A549 (cell line): ENCODE measurements around the gene CDH18. TPM values are rescaled to one million over a fixed set of nuclear protein-coding genes. Genes with fewer than 3 reads are reported as not detected.

Experiments
- ATAC-seq, 2 experiments: fragments of 200-7000 bp in 1 of 2; fragments of >200 bp in 1 of 2; cut with Nextera tagmentation in 1 of 2; cut with Tn5 transposase in 1 of 2; 3 replicates each; pipeline versions ENCODE4 v1.8.0 to v1.9.1; 2018 to 2020; ENCODE audit warnings: mild to moderate bottlenecking in 1 of 2, moderate library complexity in 1 of 2
- CTCF ChIA-PET: fragments of 300-600 bp; sonication (Branson Sonifier 250); formaldehyde crosslinking; extraction: SDS; loops from one replicate; lab custom pipeline; 2021; ENCODE audit warnings: antibody characterized with exemption, inconsistent platforms; lab: Yijun Ruan, JAX
- POLR2A ChIA-PET: fragments of 350-600 bp; formaldehyde crosslinking; extraction: SDS; loops from one replicate; lab custom pipeline; 2021; ENCODE audit warnings: antibody characterized with exemption, inconsistent platforms; lab: Yijun Ruan, JAX
- DNase-seq, 2 experiments: peaks; one replicate each; pipeline versions ENCODE4 v3.0.0 to v3.0.0-alpha.2; 2011 to 2016; ENCODE audit warnings: low read depth in 1 of 2, low spot score in 1 of 2
- FAIRE-seq: peaks from 2 replicates; lab custom pipeline; 2011; peaks lifted over from hg19 to GRCh38; lab: Jason Lieb, UNC
- H3K27ac ChIP-seq, 2 experiments: fragments of >200 bp; sonication (Bioruptor Twin); formaldehyde crosslinking; 3 replicates each; pipeline ENCODE4 v1.5.1; 2016 to 2017
- H3K4me1 ChIP-seq: fragments of >200 bp; sonication (Bioruptor Twin); formaldehyde crosslinking; 3 replicates; pipeline ENCODE4 v1.6.1; 2016
- H3K4me2 ChIP-seq: fragments of >200 bp; sonication (Bioruptor Twin); formaldehyde crosslinking; 3 replicates; pipeline ENCODE4 v1.6.1; 2016
- H3K4me3 ChIP-seq: fragments of >200 bp; sonication (Bioruptor Twin); formaldehyde crosslinking; 3 replicates; pipeline ENCODE4 v1.5.1; 2016
- H3K9me3 ChIP-seq: fragments of >200 bp; sonication (Bioruptor Twin); formaldehyde crosslinking; 3 replicates; pipeline ENCODE4 v1.6.1; 2016
- BHLHE40 ChIP-seq: IDR thresholded peaks from 2 replicates; pipeline ENCODE4 v1.6.1; 2012; ENCODE audit warnings: low read depth, low read length, inconsistent platforms
- CHD2 ChIP-seq: fragments of 150-350 bp; IDR thresholded peaks from 2 replicates; pipeline ENCODE4 v1.6.1; 2014; ENCODE audit warnings: low read length; ENCODE audit not compliant: partially characterized antibody
- EHF ChIP-seq: fragments of 250-450 bp; sonication (Bioruptor Pico); IDR thresholded peaks from 2 replicates; pipeline ENCODE4 v1.5.0; 2020; ENCODE audit warnings: mild to moderate bottlenecking
- EHMT2 ChIP-seq: fragments of 200-600 bp; sonication (generic); IDR thresholded peaks from 2 replicates; pipeline ENCODE4 v1.6.1; 2016; ENCODE audit warnings: antibody characterized with exemption, low read depth, mild to moderate bottlenecking, moderate library complexity
- FOSB ChIP-seq: fragments of 250-450 bp; sonication (Bioruptor Pico); IDR thresholded peaks from 2 replicates; pipeline ENCODE4 v1.5.0; 2020; ENCODE audit warnings: mild to moderate bottlenecking, moderate library complexity
- FOSL2 ChIP-seq, 2 experiments: fragments of 450-650 bp in 1 of 2; fragments of >200 bp in 1 of 2; sonication (Bioruptor Twin) in 1 of 2; formaldehyde crosslinking; IDR thresholded peaks; 2 replicates each; pipeline versions ENCODE4 v1.5.0 to v1.6.1; 2016 to 2020; ENCODE audit warnings: mild to moderate bottlenecking in 1 of 2, moderate library complexity in 1 of 2
- FOXS1 ChIP-seq: fragments of 250-450 bp; sonication (Bioruptor Pico); IDR thresholded peaks from 2 replicates; pipeline ENCODE4 v1.5.0; 2020; ENCODE audit warnings: mild to moderate bottlenecking, moderate library complexity
- GATA3 ChIP-seq: IDR thresholded peaks from 2 replicates; pipeline ENCODE4 v1.6.1; 2012; ENCODE audit warnings: borderline replicate concordance
- HOXB13 ChIP-seq: fragments of 250-450 bp; sonication (Bioruptor Pico); IDR thresholded peaks from 2 replicates; pipeline ENCODE4 v1.5.0; 2020; ENCODE audit warnings: low read depth, mild to moderate bottlenecking, moderate library complexity
- JUNB ChIP-seq: fragments of >200 bp; sonication (Bioruptor Twin); formaldehyde crosslinking; IDR thresholded peaks from 2 replicates; pipeline ENCODE4 v1.6.1; 2016
- KDM1A ChIP-seq: fragments of 200-600 bp; sonication (generic); IDR thresholded peaks from 2 replicates; pipeline ENCODE4 v1.6.1; 2016; ENCODE audit warnings: low read depth, mild to moderate bottlenecking
- NFE2L2 ChIP-seq: fragments of 150-350 bp; conservative IDR thresholded peaks from 2 replicates; pipeline ENCODE4 v1.6.1; 2014; ENCODE audit warnings: low read length
- PHF8 ChIP-seq: fragments of 200-600 bp; sonication (generic); IDR thresholded peaks from 2 replicates; pipeline ENCODE4 v1.6.1; 2016; ENCODE audit warnings: low read depth, mild to moderate bottlenecking, antibody characterized with exemption, moderate library complexity, borderline replicate concordance
- RNF2 ChIP-seq: fragments of 200-600 bp; sonication (generic); IDR thresholded peaks from 2 replicates; pipeline ENCODE4 v1.6.1; 2016; ENCODE audit warnings: low read depth, mild to moderate bottlenecking, antibody characterized with exemption, moderate library complexity, borderline replicate concordance
- SREBF2 ChIP-seq: fragments of 450-650 bp; IDR thresholded peaks from 2 replicates; pipeline ENCODE4 v1.6.1; 2014; ENCODE audit warnings: mild to moderate bottlenecking, moderate library complexity
- TFCP2L1 ChIP-seq: fragments of 250-450 bp; sonication (Bioruptor Pico); IDR thresholded peaks from 2 replicates; pipeline ENCODE4 v1.5.0; 2021; ENCODE audit warnings: mild to moderate bottlenecking
- ZC3H11A ChIP-seq: fragments of 450-650 bp; IDR thresholded peaks from 2 replicates; pipeline ENCODE4 v1.6.1; 2014; ENCODE audit warnings: antibody characterized with exemption, mild to moderate bottlenecking
- ZFP36 ChIP-seq: fragments of 450-650 bp; IDR thresholded peaks from 2 replicates; pipeline ENCODE4 v1.6.1; 2014; ENCODE audit warnings: borderline replicate concordance; ENCODE audit not compliant: partially characterized antibody
- ZSCAN20 ChIP-seq: fragments of 250-450 bp; sonication (Bioruptor Pico); IDR thresholded peaks from 2 replicates; pipeline ENCODE4 v1.8.0; 2022; ENCODE audit warnings: mild to moderate bottlenecking, moderate library complexity
- WGBS: methylation state at CpG from one replicate; pipeline ENCODE4 v1.1.6; 2017; ENCODE audit errors: missing lambda C conversion rate; 5-methylcytosine and 5-hydroxymethylcytosine counted together
- polyA plus RNA-seq, 4 experiments: library from polyadenylated mRNA; depleted of rRNA in 3 of 4; stranded (reverse); fragments of >200 nt; fragmentation: RNase III in 1 of 4; extraction: RNeasy Plus Mini Kit Qiagen cat#74134 plus additional on column Dnase treatment in 1 of 4; gene quantifications; 2 replicates in 3 of 4; 3 replicates in 1 of 4; pipeline ENCODE4 v1.2.3, GENCODE V29; 2011 to 2017
- TF ChIP-seq, protein P1 (sequence below): fragments of 450-650 bp; IDR thresholded peaks from 2 replicates; pipeline ENCODE4 v1.6.1; 2014; ENCODE audit warnings: antibody characterized with exemption
- TF ChIP-seq, protein P2 (sequence below): IDR thresholded peaks from 2 replicates; pipeline ENCODE4 v1.6.1; 2012; ENCODE audit warnings: low read depth, borderline replicate concordance
- TF ChIP-seq, protein P3 (sequence below): IDR thresholded peaks from 2 replicates; pipeline ENCODE4 v1.6.1; 2012
- TF ChIP-seq, protein P4 (sequence below): fragments of 200-600 bp; sonication (generic); IDR thresholded peaks from 2 replicates; pipeline ENCODE4 v1.6.1; 2016; ENCODE audit warnings: antibody characterized with exemption, mild to moderate bottlenecking, moderate library complexity
- TF ChIP-seq, protein P5 (sequence below): fragments of >200 bp; sonication (Bioruptor Twin); formaldehyde crosslinking; IDR thresholded peaks from 2 replicates; pipeline ENCODE4 v1.6.1; 2016

The CDH18 gene
- polyA plus RNA-seq, 2 of the 4 experiments (the other 2 are of a cell fraction), result not detected

DNA sequence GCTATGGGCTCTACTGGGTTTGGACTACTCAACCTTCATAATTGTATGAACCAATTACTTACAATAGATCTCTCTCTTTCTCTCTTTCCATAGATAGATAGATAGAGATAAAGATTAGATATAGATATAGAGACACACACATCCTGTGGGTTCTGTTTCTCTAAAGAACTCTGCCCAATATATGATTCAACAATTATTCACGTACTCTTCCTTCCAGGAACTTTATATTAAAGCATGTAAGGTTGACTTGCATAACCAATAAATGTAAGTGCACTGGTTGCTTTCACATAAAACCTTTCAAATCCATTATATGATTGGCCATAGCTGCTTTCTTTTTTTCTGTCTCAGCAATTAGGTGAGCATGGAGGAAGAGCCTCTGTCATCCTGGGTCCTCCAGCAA, 46.7 kb upstream of the CDH18 start:
- no peaks in the 10 kb centered on the region for H3K4me1 ChIP-seq
- CTCF ChIA-PET, result no interaction called here
- ATAC-seq (no peak), FAIRE-seq (no peak), DNase-seq (no peak)
- POLR2A ChIA-PET, result no interaction called here
- no peak overlapping the region for H3K4me2 ChIP-seq
- H3K4me3 ChIP-seq, result no peak overlapping the region
- 4% methylated on average over 1 of the region's 1 CpG for WGBS
- no peak for TF ChIP-seq ZSCAN20 (CRISPR knock-in tag)
- H3K9me3 ChIP-seq, result no peaks in the 10 kb centered on the region
- H3K27ac ChIP-seq, result no peak overlapping the region

DNA sequence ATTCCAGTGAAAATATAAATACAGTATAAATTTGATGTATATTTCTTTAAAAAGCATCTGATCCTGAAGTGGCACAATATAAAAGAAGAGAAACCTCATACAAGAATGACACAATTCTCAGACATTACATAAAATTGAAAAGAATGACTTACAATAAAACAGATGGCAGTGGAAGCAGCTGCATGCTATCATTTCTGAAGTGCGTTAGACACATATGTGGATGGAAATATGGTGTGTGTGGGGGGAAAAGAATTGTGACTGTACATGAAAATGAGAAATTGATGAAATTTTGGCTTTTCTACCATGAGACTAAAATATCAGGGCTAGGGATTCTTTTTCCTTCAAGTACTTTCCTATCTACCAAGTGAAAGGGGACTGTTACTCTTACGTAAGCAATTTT, 45.9 kb upstream of the CDH18 start:
- no peak for FAIRE-seq
- ATAC-seq, result no peak
- CTCF ChIA-PET, result no interaction called here

DNA sequence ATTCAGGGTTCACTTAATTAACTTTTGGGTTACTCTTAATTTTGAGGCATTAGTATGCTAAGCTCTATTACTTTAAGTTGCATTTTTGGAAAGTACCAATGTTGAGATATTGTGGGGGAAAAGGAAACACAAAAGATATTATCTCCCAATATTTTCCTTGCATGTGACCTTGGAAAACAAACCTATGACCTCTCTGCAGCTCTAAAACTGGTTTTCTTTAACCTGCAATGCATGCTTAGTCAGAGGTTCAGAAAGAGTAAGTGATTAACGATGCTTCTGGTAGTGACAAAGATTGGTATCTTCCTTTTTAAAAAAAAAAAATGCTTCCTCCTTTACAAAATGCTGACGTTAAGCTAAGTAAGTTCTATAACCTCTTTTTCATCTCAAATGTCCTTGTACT, 44.9 kb upstream of the CDH18 start:
- ATAC-seq, result no peak
- Histone ChIP-seq H3K4me2 (no peak overlapping the region), H3K4me1 (no peaks in the 10 kb centered on the region), H3K4me3 (no peak overlapping the region), H3K27ac (no peak overlapping the region), H3K9me3 (no peaks in the 10 kb centered on the region)
- 10% methylated on average over 2 of the region's 2 CpGs for whole genome bisulfite sequencing
- TF ChIP-seq, protein P1, sequence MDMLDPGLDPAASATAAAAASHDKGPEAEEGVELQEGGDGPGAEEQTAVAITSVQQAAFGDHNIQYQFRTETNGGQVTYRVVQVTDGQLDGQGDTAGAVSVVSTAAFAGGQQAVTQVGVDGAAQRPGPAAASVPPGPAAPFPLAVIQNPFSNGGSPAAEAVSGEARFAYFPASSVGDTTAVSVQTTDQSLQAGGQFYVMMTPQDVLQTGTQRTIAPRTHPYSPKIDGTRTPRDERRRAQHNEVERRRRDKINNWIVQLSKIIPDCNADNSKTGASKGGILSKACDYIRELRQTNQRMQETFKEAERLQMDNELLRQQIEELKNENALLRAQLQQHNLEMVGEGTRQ, result no peak
- TF ChIP-seq BHLHE40 (no peak), SREBF2 (no peak), ZSCAN20 (CRISPR knock-in tag) (no peak), HOXB13 (CRISPR knock-in tag) (no peak), FOXS1 (CRISPR knock-in tag) (no peak), FOSL2 (IDR thresholded peaks at IDR 0.05) (no peak), FOSL2 (CRISPR knock-in tag; IDR thresholded peaks at IDR 0.05) (no peak), EHMT2 (no peak), ZC3H11A (no peak), EHF (CRISPR knock-in tag) (no peak), NFE2L2 (no peak), CHD2 (no peak), PHF8 (no peak)
- TF ChIP-seq, protein P2, sequence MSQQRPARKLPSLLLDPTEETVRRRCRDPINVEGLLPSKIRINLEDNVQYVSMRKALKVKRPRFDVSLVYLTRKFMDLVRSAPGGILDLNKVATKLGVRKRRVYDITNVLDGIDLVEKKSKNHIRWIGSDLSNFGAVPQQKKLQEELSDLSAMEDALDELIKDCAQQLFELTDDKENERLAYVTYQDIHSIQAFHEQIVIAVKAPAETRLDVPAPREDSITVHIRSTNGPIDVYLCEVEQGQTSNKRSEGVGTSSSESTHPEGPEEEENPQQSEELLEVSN, result no peak
- TF ChIP-seq, protein P3, sequence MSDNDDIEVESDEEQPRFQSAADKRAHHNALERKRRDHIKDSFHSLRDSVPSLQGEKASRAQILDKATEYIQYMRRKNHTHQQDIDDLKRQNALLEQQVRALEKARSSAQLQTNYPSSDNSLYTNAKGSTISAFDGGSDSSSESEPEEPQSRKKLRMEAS, result no peak
- TF ChIP-seq, protein P4, sequence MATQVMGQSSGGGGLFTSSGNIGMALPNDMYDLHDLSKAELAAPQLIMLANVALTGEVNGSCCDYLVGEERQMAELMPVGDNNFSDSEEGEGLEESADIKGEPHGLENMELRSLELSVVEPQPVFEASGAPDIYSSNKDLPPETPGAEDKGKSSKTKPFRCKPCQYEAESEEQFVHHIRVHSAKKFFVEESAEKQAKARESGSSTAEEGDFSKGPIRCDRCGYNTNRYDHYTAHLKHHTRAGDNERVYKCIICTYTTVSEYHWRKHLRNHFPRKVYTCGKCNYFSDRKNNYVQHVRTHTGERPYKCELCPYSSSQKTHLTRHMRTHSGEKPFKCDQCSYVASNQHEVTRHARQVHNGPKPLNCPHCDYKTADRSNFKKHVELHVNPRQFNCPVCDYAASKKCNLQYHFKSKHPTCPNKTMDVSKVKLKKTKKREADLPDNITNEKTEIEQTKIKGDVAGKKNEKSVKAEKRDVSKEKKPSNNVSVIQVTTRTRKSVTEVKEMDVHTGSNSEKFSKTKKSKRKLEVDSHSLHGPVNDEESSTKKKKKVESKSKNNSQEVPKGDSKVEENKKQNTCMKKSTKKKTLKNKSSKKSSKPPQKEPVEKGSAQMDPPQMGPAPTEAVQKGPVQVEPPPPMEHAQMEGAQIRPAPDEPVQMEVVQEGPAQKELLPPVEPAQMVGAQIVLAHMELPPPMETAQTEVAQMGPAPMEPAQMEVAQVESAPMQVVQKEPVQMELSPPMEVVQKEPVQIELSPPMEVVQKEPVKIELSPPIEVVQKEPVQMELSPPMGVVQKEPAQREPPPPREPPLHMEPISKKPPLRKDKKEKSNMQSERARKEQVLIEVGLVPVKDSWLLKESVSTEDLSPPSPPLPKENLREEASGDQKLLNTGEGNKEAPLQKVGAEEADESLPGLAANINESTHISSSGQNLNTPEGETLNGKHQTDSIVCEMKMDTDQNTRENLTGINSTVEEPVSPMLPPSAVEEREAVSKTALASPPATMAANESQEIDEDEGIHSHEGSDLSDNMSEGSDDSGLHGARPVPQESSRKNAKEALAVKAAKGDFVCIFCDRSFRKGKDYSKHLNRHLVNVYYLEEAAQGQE, result no peak
- ChIA-PET CTCF (no interaction called here), POLR2A (no interaction called here)
- DNase-seq, result no peak
- no peak for FAIRE-seq

More for the DNA sequence above, 45.9 kb upstream of the CDH18 start:
- no peak for DNase-seq
- Histone ChIP-seq H3K4me2 (no peak overlapping the region), H3K4me1 (no peaks in the 10 kb centered on the region), H3K9me3 (no peaks in the 10 kb centered on the region), H3K27ac (no peak overlapping the region), H3K4me3 (no peak overlapping the region)
- POLR2A ChIA-PET, result no interaction called here
- TF ChIP-seq, protein P5, sequence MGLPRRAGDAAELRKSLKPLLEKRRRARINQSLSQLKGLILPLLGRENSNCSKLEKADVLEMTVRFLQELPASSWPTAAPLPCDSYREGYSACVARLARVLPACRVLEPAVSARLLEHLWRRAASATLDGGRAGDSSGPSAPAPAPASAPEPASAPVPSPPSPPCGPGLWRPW, result no peak
- no peak for TF ChIP-seq RNF2
- no peak for TF ChIP-seq GATA3
- TF ChIP-seq, protein P2, result no peak
- TF ChIP-seq KDM1A, result no peak
- TF ChIP-seq, protein P3, result no peak
- TF ChIP-seq CHD2, result no peak
- TF ChIP-seq ZFP36, result no peak
- TF ChIP-seq JUNB, result no peak
- no peak for TF ChIP-seq TFCP2L1 (CRISPR knock-in tag)
- TF ChIP-seq FOSB (CRISPR knock-in tag), result no peak
- WGBS, result 48% methylated on average over 2 of the region's 2 CpGs
